Measurements from ENCODE around the gene CACNA1A. TPM values are rescaled to one million over a fixed set of nuclear protein-coding genes. Genes with fewer than 3 reads are reported as not detected.
"Not testable (repeated sequence)": the region's sequence is repeated elsewhere in the genome, so short reads cannot be mapped to it uniquely, and the experiment has no call there.

CACNA1A gene
- polyA plus RNA-seq, 1 donor (not counting 4 experiments of a cell fraction or from before 2014, with no cell fraction given), result not detected

GRCh38 chr19:13427273-13428051 is 78.8 kb downstream of the CACNA1A start:
- Histone ChIP-seq H3K9me1 (ENCODE audit: control insufficient read depth, extremely low read depth, insufficient read depth, low read length) (no peaks in the 10 kb centered on the region), H3K4me1 (ENCODE audit: control insufficient read depth, extremely low read depth, insufficient read depth, low read length) (no peaks in the 10 kb centered on the region), H3K4me2 (ENCODE audit: control insufficient read depth, extremely low read depth, insufficient read depth, low read depth, low read length) (no peak overlapping the region), H3K36me3 (ENCODE audit: control insufficient read depth in 2 of 2, extremely low read depth in 1 of 2, insufficient read depth in 2 of 2, low read length in 2 of 2) (no peaks in the 10 kb centered on the region), H3K27me3 (ENCODE audit: control insufficient read depth, extremely low read depth, insufficient read depth, low read length) (no peaks in the 10 kb centered on the region), H3K9ac (ENCODE audit: control insufficient read depth, extremely low read depth, insufficient read depth, low read length) (no peak overlapping the region), H3K9me3 (ENCODE audit: control insufficient read depth, low read depth, low read length) (peaks cover 2% of the 10 kb centered on the region), H2AFZ (ENCODE audit: control insufficient read depth, low read length) (no peak overlapping the region), H3K4me3 (ENCODE audit: control insufficient read depth in 2 of 3, extremely low read depth in 1 of 3, insufficient read depth in 2 of 3, low read depth in 1 of 3, low read length in 3 of 3) (no peak overlapping the region), H3K79me2 (ENCODE audit: control insufficient read depth, insufficient read depth, low read length) (no peaks in the 10 kb centered on the region), H3K27ac (ENCODE audit: control insufficient read depth, insufficient read depth, low read length) (no peak overlapping the region), H4K20me1 (ENCODE audit: control insufficient read depth, extremely low read depth, insufficient read depth, low read length) (no peaks in the 10 kb centered on the region)
- DNase-seq (ENCODE audit: low read depth, low spot score) (no peak), FAIRE-seq (no peak)
- dilution Hi-C loops (cut with MboI; ENCODE audit: extremely low pct_ligation_motif_present, low sequenced_read_pairs), result no loop called here
- TF ChIP-seq CTCF (optimal IDR thresholded peaks at IDR 0.05 in 1 of 3, IDR thresholded peaks at IDR 0.05 in 1 of 3, conservative IDR thresholded peaks at IDR 0.05 in 1 of 3; ENCODE audit: extremely low read depth in 1 of 3, insufficient read depth in 2 of 3, low read length in 3 of 3) (no peak), EZH2 (IDR thresholded peaks at IDR 0.05; ENCODE audit: low read length) (no peak)

GRCh38 chr19:13425875-13426274 is 80.4 kb downstream of the CACNA1A start:
- H4K20me1 ChIP-seq (ENCODE audit: control insufficient read depth, extremely low read depth, insufficient read depth, low read length); H3K4me1 ChIP-seq (ENCODE audit: control insufficient read depth, extremely low read depth, insufficient read depth, low read length); H3K27ac ChIP-seq (ENCODE audit: control insufficient read depth, insufficient read depth, low read length); H3K9ac ChIP-seq (ENCODE audit: control insufficient read depth, extremely low read depth, insufficient read depth, low read length); DNase-seq (ENCODE audit: low read depth, low spot score); H3K9me3 ChIP-seq (ENCODE audit: control insufficient read depth, low read depth, low read length); H3K36me3 ChIP-seq (ENCODE audit: control insufficient read depth in 2 of 2, extremely low read depth in 1 of 2, insufficient read depth in 2 of 2, low read length in 2 of 2); H3K9me1 ChIP-seq (ENCODE audit: control insufficient read depth, extremely low read depth, insufficient read depth, low read length); H3K4me2 ChIP-seq (ENCODE audit: control insufficient read depth, extremely low read depth, insufficient read depth, low read depth, low read length); FAIRE-seq; H2AFZ ChIP-seq (ENCODE audit: control insufficient read depth, low read length); H3K4me3 ChIP-seq (ENCODE audit: control insufficient read depth in 2 of 3, extremely low read depth in 1 of 3, insufficient read depth in 2 of 3, low read depth in 1 of 3, low read length in 3 of 3); dilution Hi-C loops (cut with MboI; ENCODE audit: extremely low pct_ligation_motif_present, low sequenced_read_pairs); H3K27me3 ChIP-seq (ENCODE audit: control insufficient read depth, extremely low read depth, insufficient read depth, low read length); H3K79me2 ChIP-seq (ENCODE audit: control insufficient read depth, insufficient read depth, low read length): not testable (repeated sequence)

- dilution Hi-C loops (cut with MboI; ENCODE audit: extremely low pct_ligation_motif_present, low sequenced_read_pairs), result no loop called here
- Histone ChIP-seq H3K9me1 (ENCODE audit: control insufficient read depth, extremely low read depth, insufficient read depth, low read length) (no peaks in the 10 kb centered on the region), H3K4me3 (ENCODE audit: control insufficient read depth in 2 of 3, extremely low read depth in 1 of 3, insufficient read depth in 2 of 3, low read depth in 1 of 3, low read length in 3 of 3) (no peak overlapping the region), H3K4me1 (ENCODE audit: control insufficient read depth, extremely low read depth, insufficient read depth, low read length) (no peaks in the 10 kb centered on the region), H3K27ac (ENCODE audit: control insufficient read depth, insufficient read depth, low read length) (no peak overlapping the region), H3K9ac (ENCODE audit: control insufficient read depth, extremely low read depth, insufficient read depth, low read length) (no peak overlapping the region), H3K79me2 (ENCODE audit: control insufficient read depth, insufficient read depth, low read length) (no peaks in the 10 kb centered on the region), H3K36me3 (ENCODE audit: control insufficient read depth in 2 of 2, extremely low read depth in 1 of 2, insufficient read depth in 2 of 2, low read length in 2 of 2) (no peaks in the 10 kb centered on the region), H3K4me2 (ENCODE audit: control insufficient read depth, extremely low read depth, insufficient read depth, low read depth, low read length) (no peak overlapping the region), H3K27me3 (ENCODE audit: control insufficient read depth, extremely low read depth, insufficient read depth, low read length) (no peaks in the 10 kb centered on the region), H4K20me1 (ENCODE audit: control insufficient read depth, extremely low read depth, insufficient read depth, low read length) (no peaks in the 10 kb centered on the region), H2AFZ (ENCODE audit: control insufficient read depth, low read length) (no peak overlapping the region), H3K9me3 (ENCODE audit: control insufficient read depth, low read depth, low read length) (peaks cover 3% of the 10 kb centered on the region)
- DNase-seq (ENCODE audit: low read depth, low spot score), result no peak
- no peak for TF ChIP-seq CTCF (optimal IDR thresholded peaks at IDR 0.05 in 1 of 3, IDR thresholded peaks at IDR 0.05 in 1 of 3, conservative IDR thresholded peaks at IDR 0.05 in 1 of 3; ENCODE audit: extremely low read depth in 1 of 3, insufficient read depth in 2 of 3, low read length in 3 of 3)
- TF ChIP-seq EZH2 (IDR thresholded peaks at IDR 0.05; ENCODE audit: low read length), result no peak
- FAIRE-seq, result no peak
Measured at GRCh38 chr19:13425151-13425550, 81.1 kb downstream of the CACNA1A start.

Data from keratinocyte (primary cell).